Prostate gland (tissue), 2 donors: ENCODE measurements around the gene NUCKS1.

Experiments used
- POLR2AphosphoS5 ChIP-seq: sonication (generic); formaldehyde crosslinking; IDR thresholded peaks from one replicate; pipeline ENCODE4 v1.6.1; 2017; ENCODE audit warnings: antibody characterized with exemption
- TF ChIP-seq, protein P1 (sequence below), 4 experiments: fragments of 200-600 bp in 2 of 4; fragments of 450-650 bp in 2 of 4; sonication (generic) in 2 of 4; IDR thresholded peaks; 1 replicate in 3 of 4; 2 replicates in 1 of 4; pipeline ENCODE4 v1.5.1; 2016 to 2019; ENCODE audit warnings: antibody characterized with exemption in 4 of 4, mild to moderate bottlenecking in 2 of 4, moderate library complexity in 2 of 4

DNA sequence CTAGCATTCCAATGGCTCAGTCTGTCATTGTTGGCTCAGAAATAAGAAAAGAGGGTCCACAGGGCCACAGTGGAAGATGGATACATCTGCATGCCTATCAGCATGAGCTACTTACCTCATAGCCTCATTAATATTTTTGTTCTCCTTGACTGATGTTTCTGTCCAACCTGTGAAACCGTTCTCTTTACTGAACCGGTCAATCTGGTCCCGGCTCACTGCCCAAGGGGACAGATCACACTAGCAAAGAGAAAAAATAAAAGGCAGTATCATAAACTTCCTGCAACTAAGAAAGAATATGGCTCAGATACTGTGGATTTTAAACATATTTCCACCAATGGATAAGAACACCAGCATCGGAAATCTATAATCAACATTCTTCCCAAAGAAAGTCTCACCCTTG is 20.6 kb upstream of the NUCKS1 start:
- TF ChIP-seq, protein P1, sequence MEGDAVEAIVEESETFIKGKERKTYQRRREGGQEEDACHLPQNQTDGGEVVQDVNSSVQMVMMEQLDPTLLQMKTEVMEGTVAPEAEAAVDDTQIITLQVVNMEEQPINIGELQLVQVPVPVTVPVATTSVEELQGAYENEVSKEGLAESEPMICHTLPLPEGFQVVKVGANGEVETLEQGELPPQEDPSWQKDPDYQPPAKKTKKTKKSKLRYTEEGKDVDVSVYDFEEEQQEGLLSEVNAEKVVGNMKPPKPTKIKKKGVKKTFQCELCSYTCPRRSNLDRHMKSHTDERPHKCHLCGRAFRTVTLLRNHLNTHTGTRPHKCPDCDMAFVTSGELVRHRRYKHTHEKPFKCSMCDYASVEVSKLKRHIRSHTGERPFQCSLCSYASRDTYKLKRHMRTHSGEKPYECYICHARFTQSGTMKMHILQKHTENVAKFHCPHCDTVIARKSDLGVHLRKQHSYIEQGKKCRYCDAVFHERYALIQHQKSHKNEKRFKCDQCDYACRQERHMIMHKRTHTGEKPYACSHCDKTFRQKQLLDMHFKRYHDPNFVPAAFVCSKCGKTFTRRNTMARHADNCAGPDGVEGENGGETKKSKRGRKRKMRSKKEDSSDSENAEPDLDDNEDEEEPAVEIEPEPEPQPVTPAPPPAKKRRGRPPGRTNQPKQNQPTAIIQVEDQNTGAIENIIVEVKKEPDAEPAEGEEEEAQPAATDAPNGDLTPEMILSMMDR (IDR thresholded peaks at IDR 0.05), result no peak
- TF ChIP-seq POLR2AphosphoS5, result peak; percentile 83
